Liver (tissue), 9 donors: ENCODE results near the gene HLA-A. TPM values are rescaled to one million over a fixed set of nuclear protein-coding genes. Genes with fewer than 3 reads are reported as not detected.
"Not testable (repeated sequence)": the region's sequence is repeated elsewhere in the genome, so short reads cannot be mapped to it uniquely, and the experiment has no call there.

ENCODE experiments used
- DNase-seq: peaks from one replicate; pipeline ENCODE4 v3.0.0-alpha.2; 2017; ENCODE audit warnings: low spot score
- H3K27ac ChIP-seq, 2 donors: one replicate each; pipeline ENCODE4 v1.7.0; 2013; ENCODE audit warnings: inconsistent platforms in 2 of 2, low read length in 2 of 2, control low read depth in 1 of 2, low read depth in 1 of 2, mild to moderate bottlenecking in 1 of 2
- H3K27me3 ChIP-seq, 4 donors: one replicate each; pipeline versions ENCODE4 v1.6.1 to v1.7.0; 2013; ENCODE audit warnings: low read length in 3 of 4, inconsistent platforms in 1 of 4, mild to moderate bottlenecking in 1 of 4, moderate library complexity in 1 of 4; ENCODE audit not compliant: control insufficient read depth in 4 of 4, insufficient read depth in 4 of 4
- H3K36me3 ChIP-seq, 4 donors: one replicate each; pipeline versions ENCODE4 v1.6.1 to v1.7.0; 2013; ENCODE audit warnings: low read length in 3 of 4, mild to moderate bottlenecking in 3 of 4, low read depth in 1 of 4, moderate library complexity in 1 of 4; ENCODE audit not compliant: control insufficient read depth in 4 of 4, insufficient read depth in 3 of 4
- H3K4me1 ChIP-seq, 4 donors: one replicate each; pipeline versions ENCODE4 v1.6.1 to v1.7.0; 2013; ENCODE audit warnings: low read length in 3 of 4, mild to moderate bottlenecking in 3 of 4, moderate library complexity in 1 of 4; ENCODE audit not compliant: control insufficient read depth in 4 of 4, insufficient read depth in 4 of 4
- H3K4me3 ChIP-seq, 3 donors: one replicate each; pipeline versions ENCODE4 v1.6.1 to v1.7.0; 2013; ENCODE audit warnings: low read length in 3 of 3, control low read depth in 1 of 3, low read depth in 1 of 3, mild to moderate bottlenecking in 1 of 3
- H3K9ac ChIP-seq, 2 donors: one replicate each; pipeline ENCODE4 v1.7.0; 2013; ENCODE audit warnings: low read length in 2 of 2, mild to moderate bottlenecking in 2 of 2, moderate library complexity in 2 of 2, control low read depth in 1 of 2, low read depth in 1 of 2
- H3K9me3 ChIP-seq, 4 donors: one replicate each; pipeline versions ENCODE4 v1.6.1 to v1.7.0; 2013; ENCODE audit warnings: low read length in 3 of 4; ENCODE audit not compliant: control insufficient read depth in 4 of 4
- ATF3 ChIP-seq: IDR thresholded peaks from 2 replicates; pipeline ENCODE4 v1.6.1; 2016; ENCODE audit warnings: antibody characterized with exemption
- CTCF ChIP-seq: fragments of 150-350 bp; IDR thresholded peaks from 2 replicates; pipeline ENCODE4 v1.5.1; 2017; ENCODE audit warnings: improper control_type of control experiment, low read depth, low read length; ENCODE audit not compliant: missing input control
- EGR1 ChIP-seq, 2 donors: IDR thresholded peaks; 2 replicates each; pipeline ENCODE4 v1.6.1; 2016 to 2018; ENCODE audit warnings: antibody characterized with exemption in 2 of 2, low read depth in 2 of 2
- FOXA1 ChIP-seq: IDR thresholded peaks from 2 replicates; pipeline ENCODE4 v1.6.1; 2016; ENCODE audit warnings: antibody characterized with exemption
- FOXA2 ChIP-seq: IDR thresholded peaks from 2 replicates; pipeline ENCODE4 v1.6.1; 2016; ENCODE audit warnings: antibody characterized with exemption
- GABPA ChIP-seq, 2 donors: IDR thresholded peaks in 1 of 2; conservative IDR thresholded peaks in 1 of 2; 2 replicates each; pipeline ENCODE4 v1.6.1; 2016; ENCODE audit warnings: antibody characterized with exemption in 2 of 2, mild to moderate bottlenecking in 1 of 2, moderate library complexity in 1 of 2
- HNF4A ChIP-seq, 2 donors: conservative IDR thresholded peaks; 2 replicates each; pipeline ENCODE4 v1.6.1; 2016; ENCODE audit warnings: antibody characterized with exemption in 2 of 2, mild to moderate bottlenecking in 2 of 2
- JUND ChIP-seq, 2 donors: IDR thresholded peaks; 2 replicates each; pipeline ENCODE4 v1.6.1; 2016; ENCODE audit warnings: antibody characterized with exemption in 2 of 2
- MAX ChIP-seq: IDR thresholded peaks from 2 replicates; pipeline ENCODE4 v1.6.1; 2016; ENCODE audit warnings: antibody characterized with exemption
- NR2F2 ChIP-seq: IDR thresholded peaks from 2 replicates; pipeline ENCODE4 v1.6.1; 2016; ENCODE audit warnings: antibody characterized with exemption
- RAD21 ChIP-seq, 2 donors: IDR thresholded peaks; 2 replicates each; pipeline ENCODE4 v1.6.1; 2016; ENCODE audit warnings: antibody characterized with exemption in 2 of 2, mild to moderate bottlenecking in 2 of 2
- REST ChIP-seq: IDR thresholded peaks from 2 replicates; pipeline ENCODE4 v1.6.1; 2016; ENCODE audit warnings: antibody characterized with exemption, mild to moderate bottlenecking
- SP1 ChIP-seq: IDR thresholded peaks from 2 replicates; pipeline ENCODE4 v1.6.1; 2018; ENCODE audit warnings: antibody characterized with exemption, mild to moderate bottlenecking
- YY1 ChIP-seq: IDR thresholded peaks from 2 replicates; pipeline ENCODE4 v1.6.1; 2016; ENCODE audit warnings: antibody characterized with exemption, mild to moderate bottlenecking
- WGBS: extraction: QIAGEN DNeasy Blood & Tissue Kit; methylation state at CpG from one replicate; pipeline ENCODE4 v1.1.7; 2013; 5-methylcytosine and 5-hydroxymethylcytosine counted together
- polyA plus RNA-seq, 2 donors: library from polyadenylated mRNA; stranded (reverse) in 1 of 2; unstranded in 1 of 2; fragments of 200-250 nt in 1 of 2; fragments of >200 nt in 1 of 2; fragmentation: Nextera tagmentation in 1 of 2; extraction: Ambion mirVana in 1 of 2; gene quantifications; one replicate each; pipeline versions ENCODE4 v1.2.1 to v1.2.3, GENCODE V29; 2013 to 2015
- total RNA-seq, 2 donors: library from RNA; depleted of rRNA; stranded (reverse); fragments of >200 nt; gene quantifications; one replicate each; pipeline ENCODE4 v1.2.3, GENCODE V29; 2014
- donor health status: healthy.
- donor health status: healthy.
- donor health status: healthy.
- donor health status: healthy.
- donor health status: healthy.

Gene HLA-A
- total and polyA plus RNA-seq, 4 donors, result 145 to 321 (median 223) TPM

GRCh38 chr6:29959467-29959866, 17.1 kb downstream of the HLA-A start:
- TF ChIP-seq ATF3 (no peak), YY1 (no peak), FOXA1 (no peak), MAX (no peak), SP1 (no peak), EGR1 (IDR thresholded peaks at IDR 0.05; ENCODE audit: low read depth in 2 of 2) (no peak)
- Histone ChIP-seq H3K27me3 (no peaks in the 10 kb centered on the region), H3K4me3 (no peak overlapping the region), H3K4me1 (peaks cover 1 to 3% (median 2%) of the 10 kb centered on the region in 4 donors), H3K9me3 (no peaks in the 10 kb centered on the region), H3K9ac (no peak overlapping the region), H3K36me3 (no peaks in the 10 kb centered on the region), H3K27ac (no peak overlapping the region)
- no peak for DNase-seq

GRCh38 chr6:29961966-29962365, 19.6 kb downstream of the HLA-A start:
- Histone ChIP-seq H3K27me3 (no peaks in the 10 kb centered on the region), H3K36me3 (no peaks in the 10 kb centered on the region), H3K9me3 (no peaks in the 10 kb centered on the region), H3K4me1 (peaks cover 3 to 27% (median 27%) of the 10 kb centered on the region in 4 donors), H3K27ac (no peak overlapping the region), H3K4me3 (no peak overlapping the region), H3K9ac (no peak overlapping the region)
- no peak for DNase-seq
- no peak for TF ChIP-seq CTCF
- TF ChIP-seq ATF3, result no peak
- no peak for TF ChIP-seq GABPA (IDR thresholded peaks at IDR 0.05 in 1 of 2, conservative IDR thresholded peaks at IDR 0.05 in 1 of 2)
- TF ChIP-seq MAX, result no peak
- no peak for TF ChIP-seq HNF4A (conservative IDR thresholded peaks at IDR 0.05)
- no peak for TF ChIP-seq FOXA2
- TF ChIP-seq SP1, result no peak
- no peak for TF ChIP-seq REST
- TF ChIP-seq RAD21 (IDR thresholded peaks at IDR 0.05), result no peak
- no peak for TF ChIP-seq NR2F2
- TF ChIP-seq EGR1 (IDR thresholded peaks at IDR 0.05; ENCODE audit: low read depth in 2 of 2), result no peak
- no peak for TF ChIP-seq JUND (IDR thresholded peaks at IDR 0.05)
- TF ChIP-seq YY1, result no peak
- 95% methylated on average over 1 of the region's 1 CpG for WGBS

GRCh38 chr6:29963697-29964096, 21.4 kb downstream of the HLA-A start:
- peaks cover 3 to 37% (median 35%) of the 10 kb centered on the region in 4 donors for H3K4me1 ChIP-seq
- not testable (repeated sequence) for H3K9ac ChIP-seq, H3K4me3 ChIP-seq, H3K9me3 ChIP-seq, H3K27ac ChIP-seq, DNase-seq, H3K27me3 ChIP-seq, H3K36me3 ChIP-seq
- 97% methylated on average over 2 of the region's 2 CpGs for WGBS
